CD4-positive, alpha-beta T cell (primary cell): ENCODE measurements around the gene CHD9. TPM values are rescaled to one million over a fixed set of nuclear protein-coding genes. Genes with fewer than 3 reads are reported as not detected.

ENCODE experiments used
- ATAC-seq: fragments of 200-7000 bp; cut with Tn5 transposase; one replicate; pipeline ENCODE4 v1.10.0; 2022; ENCODE audit warnings: mild to moderate bottlenecking; ENCODE audit not compliant: poor library complexity
- CTCF ChIA-PET: fragments of 350-600 bp; sonication (Branson Sonifier 250); formaldehyde crosslinking; loops from one replicate; lab custom pipeline; 2021; ENCODE audit warnings: antibody characterized with exemption, inconsistent platforms; lab: Charles Lee
- POLR2A ChIA-PET: fragments of 350-600 bp; sonication (Branson Sonifier 250); formaldehyde crosslinking; loops from one replicate; lab custom pipeline; 2021; ENCODE audit warnings: antibody characterized with exemption, inconsistent platforms; lab: Charles Lee
- DNase-seq, 14 experiments: peaks; one replicate each; pipeline ENCODE4 v3.0.0-alpha.2; 2013 to 2020; ENCODE audit warnings: mixed read lengths in 2 of 14
- H3K27ac ChIP-seq, 2 donors: one replicate each; pipeline versions ENCODE4 v1.5.1 to v1.7.0; 2013; ENCODE audit warnings: low read length in 2 of 2, low read depth in 1 of 2, mild to moderate bottlenecking in 1 of 2
- H3K27me3 ChIP-seq, 2 experiments: 1 replicate in 1 of 2; 2 replicates in 1 of 2; pipeline versions ENCODE4 v1.6.1 to v1.7.0; 2013; ENCODE audit warnings: low read length in 2 of 2, control low read depth in 1 of 2, mild to moderate bottlenecking in 1 of 2, moderate library complexity in 1 of 2; ENCODE audit not compliant: insufficient read depth in 2 of 2, control insufficient read depth in 1 of 2
- H3K36me3 ChIP-seq: one replicate; pipeline ENCODE4 v1.6.1; 2013; ENCODE audit warnings: low read length, control low read depth; ENCODE audit not compliant: insufficient read depth
- H3K4me1 ChIP-seq: one replicate; pipeline ENCODE4 v1.6.1; 2013; ENCODE audit warnings: low read length, control low read depth; ENCODE audit not compliant: insufficient read depth
- H3K4me3 ChIP-seq: one replicate; pipeline ENCODE4 v1.5.1; 2013; ENCODE audit warnings: mild to moderate bottlenecking, low read length, moderate library complexity
- H3K9me3 ChIP-seq, 2 experiments: 1 replicate in 1 of 2; 2 replicates in 1 of 2; pipeline versions ENCODE4 v1.6.1 to v1.7.0; 2013; ENCODE audit warnings: low read length in 2 of 2, mild to moderate bottlenecking in 2 of 2, control low read depth in 1 of 2, moderate library complexity in 1 of 2; ENCODE audit not compliant: control insufficient read depth in 1 of 2, insufficient read depth in 1 of 2
- H3K27ac Mint-ChIP-seq: one replicate; pipeline ENCODE4 v1.8.0; 2020; ENCODE audit warnings: mixed read lengths
- H3K27me3 Mint-ChIP-seq: one replicate; pipeline ENCODE4 v1.8.0; 2021; ENCODE audit warnings: mixed read lengths
- H3K36me3 Mint-ChIP-seq: one replicate; pipeline ENCODE4 v1.8.0; 2021; ENCODE audit warnings: low read depth, mixed read lengths
- H3K4me1 Mint-ChIP-seq: one replicate; pipeline ENCODE4 v1.8.0; 2021; ENCODE audit warnings: low read depth, mixed read lengths
- H3K4me3 Mint-ChIP-seq: one replicate; pipeline ENCODE4 v1.8.0; 2020; ENCODE audit warnings: mild to moderate bottlenecking, mixed read lengths
- H3K9me3 Mint-ChIP-seq: one replicate; pipeline ENCODE4 v1.8.0; 2020; ENCODE audit warnings: mixed read lengths
- CTCF ChIP-seq: fragments of 200-600 bp; IDR thresholded peaks from one replicate; pipeline ENCODE4 v1.8.0; 2022; ENCODE audit warnings: antibody characterized with exemption, mild to moderate bottlenecking
- intact Hi-C, 2 experiments: fragments of 100-400 bp; cut with DNase I in 1 of 2; cut with micrococcal nuclease in 1 of 2; formaldehyde crosslinking; loops; one replicate each; pipeline versions ENCODE4 v1.15.1 to v1.9.0; 2023 to 2025; cut with DNase I, micrococcal nuclease
- total RNA-seq, 174 experiments: library from RNA in 2 of 174; stranded (reverse) in 2 of 174; gene quantifications; one replicate each; pipeline ENCODE4 v1.2.3 and lab custom pipeline; 2021 to 2026

CHD9 gene
- total RNA-seq, 2 experiments from 2014 or later, result 28.2 to 28.8 TPM

- peak in 3 of 14 experiments; percentile 38 to 50 (median 44) for DNase-seq
- no peak overlapping the region for H3K4me3 Mint-ChIP-seq
- CTCF ChIA-PET, result interaction anchor here (1.0 to 2.0 kb wide), 2 partner anchors 9 to 228 kb away, joined by 4 to 7 read pairs; partner anchors contain the start of gene CHD9
- H3K9me3 ChIP-seq, result no peaks in the 10 kb centered on the region
- no peaks in the 10 kb centered on the region for H3K4me1 Mint-ChIP-seq
- no peaks in the 10 kb centered on the region for H3K27me3 Mint-ChIP-seq
- no peaks in the 10 kb centered on the region for H3K27me3 ChIP-seq
- H3K9me3 Mint-ChIP-seq, result no peaks in the 10 kb centered on the region
- H3K36me3 ChIP-seq, result peaks cover 25% of the 10 kb centered on the region
- no peak overlapping the region for H3K27ac ChIP-seq
- H3K4me3 ChIP-seq, result no peak overlapping the region
- POLR2A ChIA-PET, result interaction anchor here (0.9 kb wide), 1 partner anchor 228 kb away, joined by 6 read pairs; the partner anchor contains the start of gene CHD9
- peak; percentile 56 for TF ChIP-seq CTCF
- intact Hi-C loops, result loop anchor here (2.0 kb wide), 1 partner anchor 228 kb away; the partner anchor contains the start of gene CHD9 (in 2 of the 2)
- no peak for ATAC-seq
- no peak overlapping the region for H3K27ac Mint-ChIP-seq
- H3K4me1 ChIP-seq, result no peaks in the 10 kb centered on the region
- peaks cover 29% of the 10 kb centered on the region for H3K36me3 Mint-ChIP-seq
Measured at GRCh38 chr16:53282975-53283946, 228.5 kb downstream of the CHD9 start.

- Mint-ChIP-seq H3K36me3 (peaks cover 37% of the 10 kb centered on the region), H3K4me1 (no peaks in the 10 kb centered on the region), H3K27me3 (no peaks in the 10 kb centered on the region), H3K27ac (no peak overlapping the region), H3K9me3 (no peaks in the 10 kb centered on the region), H3K4me3 (no peak overlapping the region)
- Histone ChIP-seq H3K4me1 (no peaks in the 10 kb centered on the region), H3K9me3 (no peaks in the 10 kb centered on the region), H3K27ac (no peak overlapping the region), H3K36me3 (peaks cover 32% of the 10 kb centered on the region), H3K27me3 (no peaks in the 10 kb centered on the region), H3K4me3 (no peak overlapping the region)
- ATAC-seq, result no peak
- intact Hi-C loops, result no loop called here
- no peak for TF ChIP-seq CTCF
- ChIA-PET POLR2A (no interaction called here), CTCF (interaction anchor here (2.0 kb wide), 1 partner anchor 230 kb away, joined by 7 read pairs; the partner anchor contains the start of gene CHD9)
- DNase-seq, result no peak
Measured at GRCh38 chr16:53285236-53285635, 230.4 kb downstream of the CHD9 start.

GRCh38 chr16:53290520-53290919 is 235.7 kb downstream of the CHD9 start:
- TF ChIP-seq CTCF, result no peak
- no peak overlapping the region for H3K4me3 ChIP-seq
- no peak overlapping the region for H3K27ac ChIP-seq
- Mint-ChIP-seq H3K9me3 (no peaks in the 10 kb centered on the region), H3K36me3 (peaks cover 81% of the 10 kb centered on the region), H3K4me1 (no peaks in the 10 kb centered on the region), H3K4me3 (no peak overlapping the region), H3K27me3 (no peaks in the 10 kb centered on the region), H3K27ac (no peak overlapping the region)
- peaks cover 39% of the 10 kb centered on the region for H3K36me3 ChIP-seq
- ATAC-seq (no peak), DNase-seq (no peak)
- H3K4me1 ChIP-seq, result no peaks in the 10 kb centered on the region
- no peaks in the 10 kb centered on the region for H3K27me3 ChIP-seq
- H3K9me3 ChIP-seq, result no peaks in the 10 kb centered on the region
- CTCF ChIA-PET, result no interaction called here
- intact Hi-C loops, result no loop called here
- POLR2A ChIA-PET, result interaction anchor here (1.0 kb wide), 1 partner anchor 196 kb away, joined by 3 read pairs; no protein-coding TSS in a partner anchor
